ENCODE data around the gene PTX4.

Gene PTX4

DNA sequence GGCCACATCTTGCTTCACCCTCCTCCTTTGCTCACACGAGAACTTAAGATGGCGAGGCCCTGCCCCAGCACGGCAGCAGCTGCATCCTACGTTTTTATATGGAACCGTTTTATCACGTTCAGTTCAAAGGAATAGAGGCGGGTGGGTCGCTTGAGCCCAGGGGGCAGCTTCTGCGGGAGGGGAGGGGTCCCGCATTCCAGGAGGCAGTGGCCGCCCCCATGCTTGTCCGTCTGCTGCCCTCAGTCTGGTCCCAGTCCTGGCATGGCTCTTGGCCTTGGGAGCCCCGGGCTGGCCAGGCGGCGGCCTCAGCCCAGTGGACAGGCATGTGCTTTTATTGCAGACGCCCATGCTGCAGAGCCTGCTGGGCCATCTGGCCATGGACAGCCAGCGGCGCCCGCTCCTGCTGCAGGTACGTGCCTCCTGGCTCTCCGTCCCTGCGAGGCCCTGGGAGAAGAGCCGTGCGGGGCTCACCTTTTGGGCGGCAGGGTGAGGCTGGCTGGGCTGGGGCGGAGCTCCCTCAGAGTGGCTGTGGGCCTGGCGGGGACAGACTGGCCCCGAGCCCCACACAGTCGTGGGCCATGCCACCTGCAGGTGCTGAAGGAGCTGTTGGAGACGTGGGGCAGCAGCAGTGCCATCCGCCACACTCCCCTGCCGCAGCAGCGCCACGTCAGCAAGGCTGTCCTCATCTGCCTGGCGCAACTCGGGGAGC is 11.2 kb upstream of the PTX4 start:
- DNase-seq, result no peak

DNA sequence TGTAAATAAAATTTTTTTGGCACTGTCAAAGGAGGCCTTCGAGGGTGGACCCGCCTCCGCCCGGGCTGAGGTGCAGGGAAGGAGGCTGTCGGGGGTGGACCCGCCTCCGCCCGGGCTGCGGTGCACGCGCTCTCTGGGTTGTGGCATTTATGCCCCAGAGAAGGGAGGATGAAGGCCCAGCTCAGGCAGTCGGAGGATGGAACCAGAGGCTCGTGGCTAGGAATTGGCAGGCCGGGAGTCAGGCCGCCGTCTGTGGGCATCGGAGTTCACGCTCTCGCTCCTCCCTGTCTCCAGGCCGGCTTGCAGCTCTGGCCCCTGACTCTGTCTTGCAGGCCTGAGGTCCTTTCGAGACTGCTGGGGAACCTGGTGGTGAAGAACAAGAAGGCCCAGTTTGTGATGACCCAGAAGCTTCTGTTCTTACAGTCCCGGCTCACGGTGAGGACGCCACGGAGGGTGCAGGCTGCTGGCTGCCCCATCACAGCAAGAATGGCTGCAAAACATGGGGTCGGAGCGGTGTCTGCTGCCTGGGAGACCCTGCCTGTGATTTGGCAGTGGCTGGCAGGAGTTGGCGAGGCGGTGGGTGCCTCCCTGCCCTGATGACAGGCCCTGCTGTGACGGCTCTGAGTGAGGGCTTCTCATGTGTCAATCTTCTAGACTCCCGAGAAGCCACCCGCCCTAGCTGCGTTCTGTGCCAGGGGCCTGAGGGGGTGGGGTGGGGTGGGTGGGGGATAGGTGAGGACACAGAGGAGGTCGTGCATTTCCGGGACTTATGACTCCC is 10.3 kb upstream of the PTX4 start:
- DNase-seq, result no peak

DNA sequence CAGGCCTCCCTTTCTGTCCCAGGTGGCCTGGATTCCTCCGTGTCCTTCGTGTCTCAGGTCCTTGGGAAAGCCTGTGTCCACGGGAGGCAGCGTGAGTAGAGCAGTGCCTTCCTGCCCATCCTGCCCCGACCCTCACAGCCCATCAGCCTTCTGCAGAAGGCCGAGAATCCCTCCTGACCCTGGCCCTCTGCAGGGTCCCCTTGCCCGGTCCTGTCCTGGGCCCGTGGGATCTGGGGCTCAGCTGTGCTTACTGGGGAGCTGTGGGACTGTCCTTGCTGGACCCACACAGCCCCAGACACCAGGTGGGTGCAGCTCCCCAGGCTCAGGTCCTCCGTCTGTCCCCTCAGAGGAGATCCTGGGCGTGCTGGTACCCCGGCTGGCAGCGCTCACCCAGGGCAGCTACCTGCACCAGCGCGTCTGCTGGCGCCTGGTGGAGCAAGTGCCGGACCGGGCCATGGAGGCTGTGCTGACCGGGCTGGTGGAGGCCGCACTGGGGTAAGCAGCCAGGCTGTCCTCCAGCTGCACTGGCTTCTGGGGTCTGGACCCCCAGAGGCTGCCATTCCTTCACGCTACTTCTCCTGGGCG is 8.4 kb upstream of the PTX4 start:
- DNase-seq, result no peak

DNA sequence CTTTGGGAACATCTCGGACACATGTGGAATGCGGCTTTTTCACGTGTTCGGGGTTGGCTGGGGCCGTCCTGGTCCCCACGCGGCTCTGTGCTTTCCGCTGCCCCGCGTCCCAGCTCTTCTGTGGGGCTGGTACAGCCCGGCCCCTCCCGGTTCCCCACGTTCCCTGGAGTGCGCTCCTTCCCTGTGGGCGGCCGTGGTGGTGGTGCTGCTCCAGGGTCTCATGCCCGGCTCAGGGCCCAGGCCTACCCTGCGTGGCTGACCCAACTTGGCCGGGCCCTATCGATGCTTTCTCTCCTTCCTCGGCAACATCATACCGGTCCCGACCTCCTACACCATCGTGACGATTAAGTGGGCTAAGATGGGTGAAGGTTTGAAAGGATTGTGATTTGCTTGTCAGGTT is 7.7 kb upstream of the PTX4 start:
- no peak for DNase-seq

DNA sequence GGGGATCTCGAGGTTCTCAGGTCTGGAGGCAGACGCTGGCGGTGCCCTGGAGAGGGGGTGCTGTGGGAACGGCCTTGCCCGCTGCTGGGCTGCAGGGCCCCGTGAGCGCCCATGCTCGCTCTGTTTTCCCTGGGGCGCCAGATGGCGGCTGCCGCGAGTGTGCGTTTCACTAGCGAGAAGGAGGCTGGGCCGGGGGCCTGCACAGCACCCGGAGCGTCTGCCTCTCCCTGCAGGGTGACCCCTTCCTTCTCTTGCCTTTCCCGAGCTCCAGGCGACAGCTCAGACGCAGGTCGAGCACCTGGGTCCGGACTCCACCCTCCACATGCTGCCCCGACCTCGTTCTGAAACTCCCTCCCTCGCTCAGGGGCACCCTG is 7.1 kb upstream of the PTX4 start:
- DNase-seq, result no peak

DNA sequence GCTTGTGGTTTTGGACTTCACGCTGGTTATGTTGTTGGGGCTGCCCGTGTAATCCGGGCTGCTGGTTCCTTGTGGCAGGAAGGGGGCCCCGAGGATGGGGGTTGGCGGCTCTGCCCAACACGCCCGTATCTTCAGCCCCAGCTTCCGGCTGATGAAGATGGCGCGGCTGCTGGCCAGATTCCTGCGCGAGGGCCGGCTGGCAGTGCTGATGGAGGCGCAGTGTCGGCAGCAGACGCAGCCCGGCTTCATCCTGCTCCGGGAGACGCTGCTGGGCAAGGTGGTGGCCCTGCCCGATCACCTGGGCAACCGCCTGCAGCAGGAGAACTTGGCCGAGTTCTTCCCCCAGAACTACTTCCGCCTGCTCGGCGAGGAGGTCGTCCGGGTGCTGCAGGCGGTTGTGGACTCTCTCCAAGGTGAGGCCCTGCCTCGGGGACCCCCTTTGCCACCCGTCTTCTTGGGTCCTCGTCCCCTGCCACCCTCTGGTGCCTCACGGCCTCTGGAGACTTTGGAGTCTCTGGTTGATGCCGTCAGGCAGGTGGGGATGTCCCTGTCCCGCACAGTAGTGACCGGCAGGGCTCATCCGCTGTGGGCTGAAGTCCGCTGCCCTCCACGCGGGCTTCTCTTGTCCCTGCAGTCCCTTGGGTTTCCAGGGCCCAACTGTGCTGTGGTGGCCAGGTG is 6.6 kb upstream of the PTX4 start:
- no peak for DNase-seq

DNA sequence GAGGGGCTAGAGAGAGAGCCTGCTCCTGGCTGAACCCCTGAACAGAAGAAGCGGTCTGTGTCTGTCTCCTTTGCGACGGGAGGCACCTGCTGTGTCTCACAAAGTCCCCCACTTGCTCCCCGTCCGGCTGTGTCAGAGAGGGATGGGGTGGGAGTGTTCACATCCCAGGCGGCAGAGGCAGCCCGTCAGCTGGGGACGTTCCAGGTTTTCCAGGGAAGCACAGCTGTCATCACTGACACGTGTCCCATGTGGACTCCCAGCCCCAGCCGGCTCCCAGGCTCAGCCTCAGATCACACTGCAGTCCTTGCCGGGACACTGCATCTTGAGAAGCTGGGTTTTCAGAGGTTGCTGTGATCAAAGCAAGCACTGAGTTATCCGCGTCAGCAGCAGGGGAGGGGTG is 6.0 kb upstream of the PTX4 start:
- no peak for DNase-seq

DNA sequence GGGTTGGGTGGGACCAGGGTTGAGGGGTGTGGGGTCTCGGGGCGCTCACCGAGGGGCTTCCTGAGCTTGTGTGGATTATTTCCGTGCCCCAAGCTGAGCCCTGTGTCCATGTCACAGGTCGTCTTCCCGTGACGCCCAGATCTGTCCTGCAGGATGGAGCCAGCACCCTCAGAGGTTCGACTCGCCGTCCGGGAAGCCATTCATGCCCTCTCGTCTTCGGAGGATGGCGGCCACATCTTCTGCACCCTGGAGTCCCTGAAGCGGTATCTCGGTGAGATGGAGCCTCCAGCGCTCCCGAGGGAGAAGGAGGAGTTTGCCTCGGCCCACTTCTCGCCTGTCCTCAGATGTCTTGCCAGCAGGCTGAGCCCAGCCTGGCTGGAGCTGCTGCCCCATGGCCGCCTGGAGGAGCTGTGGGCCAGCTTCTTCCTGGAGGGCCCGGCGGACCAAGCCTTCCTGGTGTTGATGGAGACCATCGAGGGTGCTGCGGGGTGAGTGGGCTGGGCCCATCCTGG is 5.4 kb upstream of the PTX4 start:
- no peak for DNase-seq

GRCh38 chr16:1493746-1494094 is 5.0 kb upstream of the PTX4 start:
- DNase-seq, result no peak

GRCh38 chr16:1492923-1493745 is 4.4 kb upstream of the PTX4 start, which contains the start of gene TELO2:
Gene TELO2 (plus strand): TSS chr16:1493360. CDS start chr16:1494282, 922 bp downstream.
- peak; percentile 75 for DNase-seq

DNA sequence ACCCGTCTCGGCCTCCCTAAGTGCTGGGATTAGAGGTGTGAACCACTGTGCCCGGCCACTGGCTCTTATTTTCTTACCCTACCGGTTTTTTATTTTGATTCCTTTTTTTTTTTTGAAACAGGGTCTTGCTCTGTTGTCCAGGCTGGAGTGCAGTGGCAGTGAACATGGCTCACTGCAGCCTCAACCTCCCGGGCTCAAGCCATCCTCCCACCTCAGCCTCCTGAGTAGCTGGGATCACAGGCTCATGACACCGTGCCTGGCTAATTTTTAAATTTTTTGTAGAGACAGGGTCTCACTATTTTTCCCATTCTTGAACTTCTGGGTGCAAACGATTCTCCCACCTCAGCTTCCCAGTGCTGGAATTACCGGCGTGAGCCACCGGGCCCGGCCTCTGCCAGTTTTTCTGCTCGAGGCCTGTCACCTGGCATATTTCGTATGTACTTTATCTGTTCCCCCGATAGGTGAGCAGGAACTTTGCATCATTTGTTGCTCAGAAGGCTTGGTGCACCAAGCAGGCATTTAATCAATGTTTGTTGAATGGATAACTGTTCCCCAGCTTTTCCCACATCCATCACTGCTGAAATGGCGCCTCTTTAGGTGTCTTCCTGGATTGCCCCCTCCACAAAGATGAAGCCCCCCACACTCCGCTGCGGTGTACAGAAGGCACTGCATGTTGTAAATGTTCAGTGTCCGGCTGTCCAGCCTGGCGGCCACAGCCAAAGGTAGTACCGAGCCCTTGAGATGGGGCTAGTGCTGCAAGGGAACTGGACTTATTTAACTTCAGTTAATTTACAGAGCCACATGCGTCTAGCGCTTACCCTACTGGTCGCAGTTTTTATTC is 3.6 kb upstream of the PTX4 start:
- DNase-seq, result no peak

DNA sequence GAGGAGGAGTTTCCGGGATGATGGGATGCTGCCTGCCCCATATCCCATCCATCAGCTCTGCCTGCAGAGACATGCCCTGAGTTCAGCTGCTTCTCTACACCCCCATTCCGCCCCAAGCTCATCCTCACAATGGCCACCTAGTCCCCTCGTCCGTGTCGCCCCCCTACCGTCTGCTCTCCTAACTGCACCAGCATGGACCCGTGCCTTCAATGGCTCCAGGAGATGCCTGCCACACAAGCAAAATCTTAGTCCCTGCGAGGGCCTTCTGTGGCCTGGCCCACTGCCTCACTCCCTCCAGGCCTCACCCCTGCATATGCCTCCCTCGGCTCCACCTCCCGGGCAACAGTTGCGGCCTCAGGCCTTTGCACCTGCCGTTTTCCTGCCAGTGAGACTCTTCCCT is 2.6 kb upstream of the PTX4 start:
- no peak for DNase-seq

DNA sequence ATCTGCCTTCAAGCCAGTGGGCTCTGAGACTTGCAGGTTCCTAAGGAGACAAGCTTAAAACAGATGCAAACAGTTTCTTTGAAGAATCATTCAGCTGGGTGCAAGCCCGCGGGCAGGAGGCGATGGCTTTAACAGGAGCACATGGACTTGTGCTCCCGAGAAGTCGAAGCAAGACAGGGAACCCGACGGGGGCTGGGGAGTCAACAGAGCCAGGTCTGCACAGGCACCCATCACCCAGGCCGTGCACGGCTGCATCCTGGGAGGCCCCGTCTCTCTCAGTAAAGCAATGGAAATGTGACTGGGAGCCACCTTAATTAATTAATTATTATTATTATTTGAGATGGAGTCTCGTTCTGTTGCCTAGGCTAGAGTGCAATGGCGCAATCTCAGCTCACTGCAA is 333 bp upstream of the PTX4 start:
- no peak for DNase-seq

DNA sequence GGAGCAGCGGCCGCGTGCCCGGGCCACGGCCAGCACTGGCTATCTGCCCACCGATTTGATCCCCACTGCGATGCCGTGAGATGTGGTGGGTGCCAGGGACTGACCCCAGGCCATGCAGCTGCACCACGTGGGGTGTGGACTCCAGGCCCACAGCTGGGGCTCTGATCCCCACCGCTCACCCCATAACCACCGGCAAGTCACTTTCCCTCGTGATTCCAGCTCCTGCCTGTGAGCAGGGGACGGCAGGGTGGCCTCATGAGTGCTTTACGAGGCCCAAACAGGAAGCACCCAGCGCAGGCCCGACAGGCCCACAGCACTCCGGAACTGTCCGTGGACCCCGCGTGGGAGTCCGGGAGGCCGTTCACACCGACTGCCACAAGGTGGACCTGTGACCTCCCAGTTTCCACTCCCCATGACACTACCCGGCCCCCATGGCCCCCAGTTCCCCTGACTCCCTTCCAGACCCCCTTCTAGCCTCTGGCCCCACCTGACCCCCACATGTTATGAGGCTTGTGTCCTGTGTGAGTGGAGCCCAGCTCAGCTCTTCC is 616 bp downstream of the PTX4 start:
- DNase-seq, result no peak

GRCh38 chr16:1487395-1488053 is 1.2 kb downstream of the PTX4 start:
- no peak for DNase-seq

DNA sequence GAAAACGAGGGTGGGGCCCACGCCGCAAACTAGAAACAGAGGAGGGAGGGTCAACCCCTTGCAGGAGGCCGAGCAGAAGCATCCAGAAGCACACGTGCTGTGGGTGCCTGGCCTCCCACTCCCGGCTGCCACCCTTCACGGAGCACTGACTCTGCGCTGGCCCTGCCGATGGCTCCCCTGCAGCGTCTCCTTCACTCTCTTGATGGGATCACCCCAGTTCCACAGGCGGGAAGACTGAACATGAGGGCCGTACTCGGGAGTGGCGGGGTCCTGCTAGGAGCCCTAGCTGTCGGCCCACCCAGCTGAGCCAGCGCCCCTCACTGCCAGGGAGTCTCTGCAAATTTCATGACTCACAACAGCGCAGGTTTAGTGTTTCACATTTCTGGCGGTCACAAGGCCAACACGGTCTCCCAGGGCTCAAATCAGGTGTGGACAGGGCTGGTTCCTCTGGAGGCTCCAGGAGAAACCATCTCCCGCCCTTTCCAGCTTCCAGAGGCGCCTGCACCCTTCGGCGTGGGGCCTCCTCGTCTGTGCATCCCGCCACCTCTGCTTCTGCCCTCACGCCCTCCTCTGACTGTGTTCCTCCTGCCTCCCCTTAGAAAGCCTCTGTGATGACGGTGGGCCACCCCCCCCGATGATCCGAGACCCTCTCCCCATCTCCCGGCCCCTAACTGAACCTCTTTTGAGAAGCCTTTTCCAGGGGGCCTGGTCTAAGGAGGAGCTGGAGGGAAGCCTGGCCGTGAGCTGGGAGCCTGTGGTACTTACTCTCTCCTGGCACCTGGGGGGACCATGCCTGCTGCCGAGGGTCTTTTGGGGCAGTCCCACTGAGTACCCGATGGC is 2.0 kb downstream of the PTX4 start:
- DNase-seq, result no peak

- DNase-seq, result no peak
These were observed 2.8 kb downstream of the PTX4 start for GRCh38 chr16:1485847-1486496.

DNA sequence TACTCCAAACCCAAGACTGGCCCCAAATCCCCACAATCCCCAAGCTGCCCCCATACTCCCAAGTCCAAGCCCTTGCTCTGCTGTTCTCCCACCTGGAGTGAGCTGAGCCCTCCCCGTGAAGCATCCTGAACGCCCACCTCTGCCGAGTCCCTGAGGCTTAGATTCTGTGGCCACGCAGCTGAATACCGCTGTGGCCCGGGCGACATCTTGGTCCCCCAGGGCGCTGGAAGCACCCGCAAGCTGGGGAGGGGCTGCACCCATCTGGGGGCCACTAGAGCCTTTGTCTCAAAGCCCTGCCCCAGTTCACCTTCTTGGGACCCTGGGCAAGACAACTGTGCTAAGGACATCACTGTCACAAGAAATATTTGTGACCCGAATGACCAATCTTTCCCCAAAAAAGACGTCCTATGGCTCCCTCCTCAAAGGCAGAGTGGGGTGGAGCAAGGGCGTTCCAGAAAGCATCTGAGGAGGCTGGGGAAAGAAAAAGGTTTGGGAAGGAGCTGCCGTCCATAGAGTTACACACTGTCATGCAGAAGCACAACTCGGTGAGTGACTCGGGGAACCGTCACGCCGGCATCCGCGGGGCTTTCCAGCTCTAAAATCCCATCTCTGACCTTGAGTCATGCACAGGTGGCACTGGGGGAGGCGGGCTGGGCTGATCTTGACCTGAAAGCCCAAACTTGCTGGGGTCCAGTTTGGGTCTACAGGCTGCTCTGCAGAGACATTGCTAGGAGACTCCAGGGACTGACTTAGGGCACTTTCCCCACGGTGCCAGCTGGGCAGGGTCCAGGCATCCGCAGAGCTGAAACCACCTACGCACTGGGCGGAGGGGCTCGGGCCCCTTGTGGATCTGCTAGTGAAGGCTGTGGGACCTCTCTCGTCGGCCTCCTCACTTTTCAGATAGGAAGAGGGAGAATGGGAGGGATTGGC is 6.6 kb downstream of the PTX4 start:
- DNase-seq, result no peak
